Kidney (tissue), 14 donors: Measurements from ENCODE around the gene PSMD1. TPM values are rescaled to one million over a fixed set of nuclear protein-coding genes. Genes with fewer than 3 reads are reported as not detected.

ENCODE experiments used
- DNase-seq, 5 donors: peaks; one replicate each; pipeline ENCODE4 v3.0.0-alpha.2; 2013 to 2020
- FAIRE-seq: peaks from 2 replicates; lab custom pipeline; 2012; peaks lifted over from hg19 to GRCh38; lab: Jason Lieb, UNC
- H3K27ac ChIP-seq, 2 donors: one replicate each; pipeline ENCODE4 v1.7.0; 2013; ENCODE audit warnings: low read depth in 2 of 2, low read length in 2 of 2, inconsistent platforms in 1 of 2
- H3K27me3 ChIP-seq: one replicate; pipeline ENCODE4 v1.7.1; 2013; ENCODE audit warnings: low read length, inconsistent platforms; ENCODE audit not compliant: control insufficient read depth, insufficient read depth
- H3K36me3 ChIP-seq, 3 donors: one replicate each; pipeline versions ENCODE4 v1.7.0 to v1.7.1; 2013; ENCODE audit warnings: low read length in 3 of 3, control low read depth in 1 of 3, inconsistent platforms in 1 of 3; ENCODE audit not compliant: insufficient read depth in 3 of 3, control insufficient read depth in 2 of 3
- H3K4me1 ChIP-seq, 3 donors: one replicate each; pipeline versions ENCODE4 v1.7.0 to v1.7.1; 2013; ENCODE audit warnings: low read length in 3 of 3, inconsistent platforms in 1 of 3, low read depth in 1 of 3; ENCODE audit not compliant: control insufficient read depth in 2 of 3, insufficient read depth in 2 of 3
- H3K4me3 ChIP-seq, 3 donors: one replicate each; pipeline versions ENCODE4 v1.7.0 to v1.8.1; 2013; ENCODE audit warnings: low read length in 3 of 3, control low read depth in 1 of 3, inconsistent platforms in 1 of 3
- H3K9ac ChIP-seq, 3 donors: one replicate each; pipeline versions ENCODE4 v1.7.0 to v1.7.1; 2013; ENCODE audit warnings: low read length in 3 of 3, control low read depth in 1 of 3, inconsistent platforms in 1 of 3
- H3K9me3 ChIP-seq, 3 donors: one replicate each; pipeline versions ENCODE4 v1.7.0 to v1.7.1; 2013; ENCODE audit warnings: low read length in 3 of 3, control low read depth in 1 of 3, inconsistent platforms in 1 of 3; ENCODE audit not compliant: control insufficient read depth in 2 of 3, insufficient read depth in 1 of 3
- intact Hi-C: fragments of 100-400 bp; cut with DNase I; formaldehyde crosslinking; loops from one replicate; pipeline ENCODE4 v1.11.1; 2022
- polyA plus RNA-seq: library from polyadenylated mRNA; stranded (reverse); fragments of 350-450 nt; fragmentation: Illumina TruSeq; extraction: RNeasy Lipid Tissue Mini Kit (QIAGEN cat#74804); gene quantifications from one replicate; pipeline ENCODE4 v1.2.3, GENCODE V29; 2014; ENCODE audit warnings: low read depth, low replicate concordance; ENCODE audit not compliant: insufficient read depth
- total RNA-seq: library from RNA; stranded (reverse); fragmentation: NEBNext Ultra II Directional; extraction: Animal tissue kit (Norgen Biotek cat#: 25700); gene quantifications from one replicate; pipeline ENCODE4 v1.2.1, GENCODE V29; 2021
- TF ChIP-seq, protein P1 (sequence below): IDR thresholded peaks from 3 replicates; pipeline ENCODE4 v1.5.1; 2012; ENCODE audit warnings: mild to moderate bottlenecking, moderate library complexity, borderline replicate concordance; ENCODE audit not compliant: insufficient read depth; ENCODE audit errors: extremely low read depth
- donor health status: control.
- donor health status: control.
- donor health status: control.
- donor health status: control.
- donor health status: control.
- donor health status: DM: yes; HTN: yes; CAD: no.
- donor health status: Normal renal cell carcinoma (clear cell type).

Gene PSMD1
- total and polyA plus RNA-seq, 2 donors from 2014 or later: 75.6 to 95.4 TPM

DNA sequence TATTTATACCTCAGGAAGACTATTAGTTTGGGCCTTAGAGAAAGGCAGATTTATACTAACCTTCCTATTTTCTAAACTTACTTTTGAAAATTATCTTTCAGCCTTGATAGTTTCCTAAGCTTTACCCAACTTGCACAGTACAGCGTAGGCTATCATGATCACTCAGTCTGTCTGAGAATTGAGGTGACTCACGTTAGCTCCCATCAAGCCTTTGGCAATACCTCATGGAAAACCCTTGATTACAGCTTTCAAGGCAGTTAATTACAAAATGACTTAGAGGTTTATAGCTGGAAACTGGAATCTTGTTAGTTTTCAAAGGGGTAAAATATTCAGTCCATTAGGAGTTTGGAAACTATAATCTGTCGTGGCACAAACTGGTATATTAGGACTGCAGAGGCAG, 115.4 kb downstream of the PSMD1 start:
- DNase-seq (no peak), FAIRE-seq (no peak)
- no peak overlapping the region for H3K27ac ChIP-seq
- no peak overlapping the region for H3K9ac ChIP-seq
- H3K4me3 ChIP-seq: no peak overlapping the region
- H3K4me1 ChIP-seq: no peaks in the 10 kb centered on the region
- no peaks in the 10 kb centered on the region for H3K9me3 ChIP-seq
- H3K36me3 ChIP-seq: peaks cover 6 to 26% (median 15%) of the 10 kb centered on the region in 3 donors
- no peaks in the 10 kb centered on the region for H3K27me3 ChIP-seq
- TF ChIP-seq, protein P1, sequence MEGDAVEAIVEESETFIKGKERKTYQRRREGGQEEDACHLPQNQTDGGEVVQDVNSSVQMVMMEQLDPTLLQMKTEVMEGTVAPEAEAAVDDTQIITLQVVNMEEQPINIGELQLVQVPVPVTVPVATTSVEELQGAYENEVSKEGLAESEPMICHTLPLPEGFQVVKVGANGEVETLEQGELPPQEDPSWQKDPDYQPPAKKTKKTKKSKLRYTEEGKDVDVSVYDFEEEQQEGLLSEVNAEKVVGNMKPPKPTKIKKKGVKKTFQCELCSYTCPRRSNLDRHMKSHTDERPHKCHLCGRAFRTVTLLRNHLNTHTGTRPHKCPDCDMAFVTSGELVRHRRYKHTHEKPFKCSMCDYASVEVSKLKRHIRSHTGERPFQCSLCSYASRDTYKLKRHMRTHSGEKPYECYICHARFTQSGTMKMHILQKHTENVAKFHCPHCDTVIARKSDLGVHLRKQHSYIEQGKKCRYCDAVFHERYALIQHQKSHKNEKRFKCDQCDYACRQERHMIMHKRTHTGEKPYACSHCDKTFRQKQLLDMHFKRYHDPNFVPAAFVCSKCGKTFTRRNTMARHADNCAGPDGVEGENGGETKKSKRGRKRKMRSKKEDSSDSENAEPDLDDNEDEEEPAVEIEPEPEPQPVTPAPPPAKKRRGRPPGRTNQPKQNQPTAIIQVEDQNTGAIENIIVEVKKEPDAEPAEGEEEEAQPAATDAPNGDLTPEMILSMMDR: no peak
- intact Hi-C loops: no loop called here

DNA sequence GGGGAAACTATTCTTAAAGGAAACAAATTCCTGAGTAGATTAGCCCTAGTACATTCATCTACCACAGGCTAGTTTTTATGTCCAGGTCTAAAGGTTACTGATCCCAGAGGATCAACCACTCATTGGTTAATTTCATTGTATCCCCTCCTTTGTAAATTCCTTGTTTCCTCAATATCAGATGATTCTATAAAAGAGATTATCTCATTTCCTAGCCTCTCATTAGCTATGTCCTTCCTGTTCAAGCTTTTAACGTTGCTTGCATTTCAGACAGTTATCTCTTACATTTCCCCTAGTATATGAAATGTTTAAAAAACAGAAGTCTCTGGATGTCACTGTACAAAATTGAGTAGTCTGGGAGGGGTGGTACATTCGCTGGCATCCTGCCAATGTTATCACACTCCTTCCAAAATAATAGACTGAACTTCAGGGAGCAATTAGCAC, 117.6 kb downstream of the PSMD1 start:
- FAIRE-seq: no peak
- H3K9me3 ChIP-seq: no peaks in the 10 kb centered on the region

DNA sequence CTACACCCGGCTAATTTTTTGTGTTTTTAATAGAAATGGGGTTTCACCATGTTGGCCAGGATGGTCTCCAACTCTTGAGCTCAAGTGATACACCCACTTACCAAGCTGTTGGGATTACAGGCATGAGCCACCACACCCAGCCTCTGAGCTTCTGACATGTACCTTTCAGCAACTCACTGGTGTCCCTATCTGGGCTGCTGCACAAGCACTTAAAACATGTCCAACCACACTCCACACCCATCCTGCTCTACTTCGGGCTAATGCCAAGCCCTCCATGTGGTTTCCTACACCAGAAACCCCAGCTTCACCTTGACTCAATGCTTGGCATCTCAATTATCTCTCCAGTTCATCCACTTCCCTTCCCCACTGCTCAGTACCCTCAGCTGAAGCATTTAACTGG, 119.4 kb downstream of the PSMD1 start:
- no peak overlapping the region for H3K27ac ChIP-seq

More for the DNA sequence above, 117.6 kb downstream of the PSMD1 start:
- Histone ChIP-seq H3K36me3 (peaks cover 5 to 14% (median 10%) of the 10 kb centered on the region in 3 donors), H3K9ac (no peak overlapping the region), H3K27me3 (no peaks in the 10 kb centered on the region), H3K4me3 (no peak overlapping the region), H3K4me1 (no peaks in the 10 kb centered on the region), H3K27ac (no peak overlapping the region)
- TF ChIP-seq, protein P1: no peak
- intact Hi-C loops: no loop called here
- DNase-seq: no peak

More for the DNA sequence above, 119.4 kb downstream of the PSMD1 start:
- no peak for FAIRE-seq
- Histone ChIP-seq H3K4me3 (no peak overlapping the region), H3K36me3 (peaks cover 3 to 7% (median 5%) of the 10 kb centered on the region in 3 donors), H3K9me3 (no peaks in the 10 kb centered on the region), H3K27me3 (no peaks in the 10 kb centered on the region), H3K4me1 (no peaks in the 10 kb centered on the region), H3K9ac (no peak overlapping the region)
- intact Hi-C loops: no loop called here
- TF ChIP-seq, protein P1: no peak
- no peak for DNase-seq
